NCI-H69 (cell line): ENCODE results near the gene MEAF6.
"Not testable (repeated sequence)": the region's sequence is repeated elsewhere in the genome, so short reads cannot be mapped to it uniquely, and the experiment has no call there.

Source experiments
- DNase-seq: peaks from one replicate; lab custom pipeline; 2025; lab: John Stamatoyannopoulos, UW

Gene MEAF6

GRCh38 chr1:37532418-37533156 lies 18.0 kb upstream of the MEAF6 start:
- not testable (repeated sequence) for DNase-seq

GRCh38 chr1:37529888-37530287 lies 15.3 kb upstream of the MEAF6 start:
- DNase-seq: not testable (repeated sequence)

GRCh38 chr1:37519613-37520012 lies 5.0 kb upstream of the MEAF6 start:
- no peak for DNase-seq

- not testable (repeated sequence) for DNase-seq
These were observed 4.4 kb upstream of the MEAF6 start for GRCh38 chr1:37518929-37519328.

- DNase-seq: not testable (repeated sequence)
These were observed 3.7 kb upstream of the MEAF6 start for GRCh38 chr1:37518241-37518640.

GRCh38 chr1:37517569-37517968 lies 3.0 kb upstream of the MEAF6 start:
- DNase-seq: no peak

- no peak for DNase-seq
These were observed 844 bp upstream of the MEAF6 start for GRCh38 chr1:37515185-37516034.

GRCh38 chr1:37513795-37514349 lies 694 bp downstream of the MEAF6 start:
- peak; percentile 74 for DNase-seq

- DNase-seq: no peak
These were observed 5.4 kb downstream of the MEAF6 start for GRCh38 chr1:37509181-37509580.

GRCh38 chr1:37506740-37507139 lies 7.8 kb downstream of the MEAF6 start:
- no peak for DNase-seq

- not testable (repeated sequence) for DNase-seq
These were observed 11.8 kb downstream of the MEAF6 start for GRCh38 chr1:37502791-37503190.

GRCh38 chr1:37502104-37502503 lies 12.5 kb downstream of the MEAF6 start:
- no peak for DNase-seq

GRCh38 chr1:37501661-37502060 lies 12.9 kb downstream of the MEAF6 start:
- no peak for DNase-seq

GRCh38 chr1:37498872-37499617 lies 15.5 kb downstream of the MEAF6 start:
- peak; percentile 80 for DNase-seq

GRCh38 chr1:37497832-37498231 lies 16.7 kb downstream of the MEAF6 start:
- peak; percentile 88 for DNase-seq

- peak; percentile 69 for DNase-seq
These were observed 18.7 kb downstream of the MEAF6 start for GRCh38 chr1:37495875-37496274.

- DNase-seq: no peak
These were observed 21.0 kb downstream of the MEAF6 start for GRCh38 chr1:37493336-37494098.

GRCh38 chr1:37487619-37487984 lies 27.0 kb downstream of the MEAF6 start:
- DNase-seq: no peak

- DNase-seq: peak; percentile 63
These were observed 27.6 kb downstream of the MEAF6 start for GRCh38 chr1:37486680-37487618.
